Kidney epithelial cell (primary cell): ENCODE results near the gene GPR171. TPM values are rescaled to one million over a fixed set of nuclear protein-coding genes. Genes with fewer than 3 reads are reported as not detected.

Experiments used
- DNase-seq: peaks from one replicate; pipeline ENCODE4 v3.0.0-alpha.2; 2010; ENCODE audit warnings: low read depth
- H3K27me3 ChIP-seq: 2 replicates; pipeline ENCODE4 v1.6.0; 2011; ENCODE audit warnings: low read length; ENCODE audit not compliant: control insufficient read depth, insufficient read depth
- H3K36me3 ChIP-seq: 2 replicates; pipeline ENCODE4 v1.5.1; 2011; ENCODE audit warnings: low read length; ENCODE audit not compliant: control insufficient read depth, insufficient read depth
- H3K4me3 ChIP-seq: 2 replicates; pipeline ENCODE4 v1.5.1; 2011; ENCODE audit warnings: low read depth, mild to moderate bottlenecking, control low read depth, low read length
- CTCF ChIP-seq: IDR thresholded peaks from 2 replicates; pipeline ENCODE4 v1.5.1; 2011; ENCODE audit warnings: mild to moderate bottlenecking, moderate library complexity, low read length, control low read depth, inconsistent platforms; ENCODE audit not compliant: insufficient read depth, poor library complexity, severe bottlenecking
- total RNA-seq: library from RNA; depleted of rRNA; stranded (reverse); fragments of >200 nt; gene quantifications from 2 replicates; pipeline ENCODE4 v1.2.3, GENCODE V29; 2015

The GPR171 gene
- total RNA-seq, 1 donor from 2014 or later = not detected

- H3K4me3 ChIP-seq = no peak overlapping the region
- H3K27me3 ChIP-seq = no peaks in the 10 kb centered on the region
- no peaks in the 10 kb centered on the region for H3K36me3 ChIP-seq
- TF ChIP-seq CTCF = no peak
- DNase-seq = no peak
These were observed 6.6 kb upstream of the GPR171 start for GRCh38 chr3:151209654-151210053.

GRCh38 chr3:151206201-151206600 is 3.2 kb upstream of the GPR171 start:
- no peak overlapping the region for H3K4me3 ChIP-seq
- no peak for TF ChIP-seq CTCF
- H3K36me3 ChIP-seq = no peaks in the 10 kb centered on the region
- no peaks in the 10 kb centered on the region for H3K27me3 ChIP-seq
- DNase-seq = no peak

GRCh38 chr3:151205482-151205881 is 2.5 kb upstream of the GPR171 start:
- TF ChIP-seq CTCF = no peak
- no peaks in the 10 kb centered on the region for H3K27me3 ChIP-seq
- no peak for DNase-seq
- no peak overlapping the region for H3K4me3 ChIP-seq
- H3K36me3 ChIP-seq = no peaks in the 10 kb centered on the region

GRCh38 chr3:151204530-151205402 is 1.8 kb upstream of the GPR171 start:
- DNase-seq = no peak
- H3K27me3 ChIP-seq = no peaks in the 10 kb centered on the region
- no peak for TF ChIP-seq CTCF
- H3K4me3 ChIP-seq = no peak overlapping the region
- no peaks in the 10 kb centered on the region for H3K36me3 ChIP-seq

GRCh38 chr3:151201051-151201730 is 1.8 kb downstream of the GPR171 start:
- TF ChIP-seq CTCF = no peak
- Histone ChIP-seq H3K4me3 (no peak overlapping the region), H3K36me3 (no peaks in the 10 kb centered on the region), H3K27me3 (no peaks in the 10 kb centered on the region)
- DNase-seq = no peak

- H3K27me3 ChIP-seq = no peaks in the 10 kb centered on the region
- DNase-seq = no peak
- TF ChIP-seq CTCF = no peak
- H3K36me3 ChIP-seq = no peaks in the 10 kb centered on the region
- H3K4me3 ChIP-seq = no peak overlapping the region
These were observed 2.4 kb downstream of the GPR171 start for GRCh38 chr3:151200586-151200985.
